ENCODE data around the gene ZNF181. TPM values are rescaled to one million over a fixed set of nuclear protein-coding genes. Genes with fewer than 3 reads are reported as not detected.

ZNF181 gene
- total RNA-seq = 19.5 and 30.4 TPM in 2 replicates

DNA sequence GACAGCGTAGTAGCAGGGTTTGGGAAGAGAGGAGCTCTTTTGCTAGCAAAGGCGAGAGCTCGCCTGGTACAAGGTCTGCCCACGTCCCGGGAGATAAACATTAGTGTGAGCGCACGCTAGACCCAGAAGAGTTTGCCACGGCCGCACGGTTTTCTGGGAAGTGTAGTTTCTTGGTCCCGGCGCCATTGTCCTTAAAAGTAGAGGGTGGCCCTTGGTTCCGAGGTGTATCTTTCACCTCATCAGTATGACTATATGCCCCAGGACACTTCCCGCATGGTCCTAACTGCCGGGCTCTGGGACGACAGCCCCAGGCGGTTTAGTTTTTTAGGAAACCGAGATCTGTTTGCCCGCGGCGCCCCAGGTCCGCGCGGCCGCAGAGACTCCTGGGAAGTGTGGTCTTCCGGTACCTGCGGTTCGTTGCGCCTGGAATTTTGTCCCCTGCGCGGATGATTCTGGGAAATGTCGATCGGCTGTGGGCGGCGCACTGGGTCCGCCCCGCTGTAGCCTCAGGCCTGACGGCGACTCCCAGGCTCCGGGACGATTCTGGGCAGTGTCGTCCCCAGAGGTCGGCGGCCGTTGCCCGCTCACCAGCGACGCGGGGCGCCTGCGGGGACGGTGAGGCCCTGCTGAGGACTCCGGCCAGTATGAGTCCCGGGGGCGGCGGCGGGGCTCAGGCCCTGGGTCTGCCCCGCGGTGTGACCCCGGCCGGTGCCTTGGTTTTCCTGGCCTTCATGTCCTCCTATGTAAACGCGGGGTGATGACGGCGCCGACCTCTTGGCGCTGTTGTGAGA, at the start of gene ZNF181:
TSS of gene ZNF181 (plus strand) at position 498 of the 791 bp plus-strand sequence. CDS start 795 bp downstream, outside the sequence.

GRCh38 chr19:34772697-34773554, 38.9 kb downstream of the ZNF181 start, which contains the start of gene ZNF599:
Gene ZNF599, minus strand, starts transcription at chr19:34773215. Its CDS starts 374 bp downstream, at chr19:34772841.

Other genes starting within 250 kb of the ZNF181 start
- 0.43 and 0.52 TPM in 2 replicates for gene SCGB2B2, start 57.1 kb upstream of the ZNF181 start, total RNA-seq
- 26.1 and 31.2 TPM in 2 replicates for gene ZNF302, start 56.6 kb upstream of the ZNF181 start, total RNA-seq
- gene ZNF599, start 39.0 kb downstream of the ZNF181 start, total RNA-seq = 5.1 and 5.5 TPM in 2 replicates
- gene ZNF30, start 192.7 kb downstream of the ZNF181 start, total RNA-seq = 3.7 and 4.5 TPM in 2 replicates
- 5.1 and 5.5 TPM in 2 replicates for gene ZNF792, start 230.0 kb downstream of the ZNF181 start, total RNA-seq

All from articular chondrocyte of knee joint (primary cell).